Stimulated activated CD4-positive, alpha-beta T cell treated with anti-CD3 and anti-CD28 coated beads, Interleukin-15, amount 100 ng/mL, for 48 hours (primary cell): ENCODE data around the gene USP10.
"Not testable (repeated sequence)": the region's sequence is repeated elsewhere in the genome, so short reads cannot be mapped to it uniquely, and the experiment has no call there.

Experiments
- DNase-seq, 2 donors: peaks; one replicate each; pipeline ENCODE4 v3.0.0-alpha.2; 2020; ENCODE audit warnings: low read depth in 2 of 2

The USP10 gene

GRCh38 chr16:84673203-84673535, 26.6 kb upstream of the USP10 start:
- DNase-seq = no peak

GRCh38 chr16:84673561-84673960, 26.2 kb upstream of the USP10 start:
- DNase-seq = no peak

GRCh38 chr16:84675423-84675822, 24.4 kb upstream of the USP10 start:
- no peak for DNase-seq

- DNase-seq = no peak
These were observed 23.9 kb upstream of the USP10 start for GRCh38 chr16:84675884-84676283.

GRCh38 chr16:84677017-84677803, 22.6 kb upstream of the USP10 start:
- no peak for DNase-seq

- DNase-seq = no peak
These were observed 22.0 kb upstream of the USP10 start for GRCh38 chr16:84677849-84678248.

GRCh38 chr16:84678541-84678940, 21.3 kb upstream of the USP10 start:
- no peak for DNase-seq

- DNase-seq = no peak
These were observed 19.5 kb upstream of the USP10 start for GRCh38 chr16:84680165-84680842.

- no peak for DNase-seq
These were observed 18.8 kb upstream of the USP10 start for GRCh38 chr16:84680843-84681629.

- no peak for DNase-seq
These were observed 15.9 kb upstream of the USP10 start for GRCh38 chr16:84683691-84684591.

- no peak for DNase-seq
These were observed 15.2 kb upstream of the USP10 start for GRCh38 chr16:84684592-84684965.

- no peak for DNase-seq
These were observed 14.6 kb upstream of the USP10 start for GRCh38 chr16:84685210-84685609.

- DNase-seq = no peak
These were observed 13.0 kb upstream of the USP10 start for GRCh38 chr16:84686707-84687298.

- no peak for DNase-seq
These were observed 12.1 kb upstream of the USP10 start for GRCh38 chr16:84687715-84688114.

GRCh38 chr16:84688163-84688562, 11.6 kb upstream of the USP10 start:
- DNase-seq = not testable (repeated sequence)

- DNase-seq = no peak
These were observed 10.7 kb upstream of the USP10 start for GRCh38 chr16:84689111-84689510.

GRCh38 chr16:84690088-84690819, 9.5 kb upstream of the USP10 start:
- DNase-seq = no peak

GRCh38 chr16:84692451-84693214, 7.2 kb upstream of the USP10 start:
- no peak for DNase-seq

GRCh38 chr16:84693869-84694268, 5.9 kb upstream of the USP10 start:
- not testable (repeated sequence) for DNase-seq

- no peak for DNase-seq
These were observed 4.8 kb upstream of the USP10 start for GRCh38 chr16:84694980-84695379.
